Stimulated activated CD4-positive, alpha-beta T cell treated with anti-CD3 and anti-CD28 coated beads, Interleukin-4, amount 100 ng/mL, for 48 hours (primary cell): ENCODE data around the gene SEPTIN2.
A peak's percentile ranks its signal among the peaks of the same experiment; 100 is the strongest.
"Not testable (repeated sequence)": the region's sequence is repeated elsewhere in the genome, so short reads cannot be mapped to it uniquely, and the experiment has no call there.

Experiments
- DNase-seq, 2 donors: peaks; one replicate each; pipeline ENCODE4 v3.0.0-alpha.2; 2020; ENCODE audit warnings: low read depth in 2 of 2

Gene SEPTIN2

DNA sequence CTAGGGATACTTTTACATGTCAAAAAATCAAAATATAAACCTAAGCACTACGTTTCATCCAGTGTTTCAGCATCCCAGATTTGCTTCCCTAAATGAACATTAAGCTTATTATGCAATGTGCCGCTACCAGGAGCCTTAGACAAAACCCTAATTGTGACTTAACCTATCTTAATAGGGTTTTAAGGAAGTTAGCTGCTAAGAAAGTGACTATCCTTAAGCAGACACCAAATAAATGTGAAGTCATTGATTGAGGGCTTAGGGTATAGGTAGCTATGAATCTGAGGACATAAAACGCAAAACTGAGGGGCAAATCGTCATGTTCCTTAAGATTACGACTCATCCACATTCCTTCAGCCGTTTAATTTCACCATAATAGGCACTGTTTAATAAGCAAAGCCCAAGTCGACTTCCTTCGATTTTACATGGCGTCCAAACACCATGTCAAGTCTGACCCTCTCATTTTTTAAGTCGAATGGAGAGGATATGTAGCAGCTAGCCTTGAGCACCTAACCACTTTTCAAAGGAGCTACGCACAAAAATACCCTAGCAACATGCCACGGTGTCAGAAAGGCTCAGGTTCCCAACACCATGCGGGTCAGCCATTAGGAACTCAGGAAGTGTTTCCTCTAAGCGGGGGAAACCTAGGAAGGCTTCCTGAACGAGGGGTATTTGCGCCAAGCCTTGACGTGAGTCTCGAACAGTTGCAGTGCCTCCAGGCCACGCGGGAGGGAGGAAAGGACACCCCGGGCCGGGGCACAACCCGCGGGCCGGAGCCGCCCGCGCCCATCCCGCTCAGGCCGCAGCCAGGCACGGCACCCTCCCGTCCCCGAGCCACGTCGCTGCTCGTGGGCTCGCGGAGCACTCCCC, 1.3 kb upstream of the SEPTIN2 start:
- no peak for DNase-seq

DNA sequence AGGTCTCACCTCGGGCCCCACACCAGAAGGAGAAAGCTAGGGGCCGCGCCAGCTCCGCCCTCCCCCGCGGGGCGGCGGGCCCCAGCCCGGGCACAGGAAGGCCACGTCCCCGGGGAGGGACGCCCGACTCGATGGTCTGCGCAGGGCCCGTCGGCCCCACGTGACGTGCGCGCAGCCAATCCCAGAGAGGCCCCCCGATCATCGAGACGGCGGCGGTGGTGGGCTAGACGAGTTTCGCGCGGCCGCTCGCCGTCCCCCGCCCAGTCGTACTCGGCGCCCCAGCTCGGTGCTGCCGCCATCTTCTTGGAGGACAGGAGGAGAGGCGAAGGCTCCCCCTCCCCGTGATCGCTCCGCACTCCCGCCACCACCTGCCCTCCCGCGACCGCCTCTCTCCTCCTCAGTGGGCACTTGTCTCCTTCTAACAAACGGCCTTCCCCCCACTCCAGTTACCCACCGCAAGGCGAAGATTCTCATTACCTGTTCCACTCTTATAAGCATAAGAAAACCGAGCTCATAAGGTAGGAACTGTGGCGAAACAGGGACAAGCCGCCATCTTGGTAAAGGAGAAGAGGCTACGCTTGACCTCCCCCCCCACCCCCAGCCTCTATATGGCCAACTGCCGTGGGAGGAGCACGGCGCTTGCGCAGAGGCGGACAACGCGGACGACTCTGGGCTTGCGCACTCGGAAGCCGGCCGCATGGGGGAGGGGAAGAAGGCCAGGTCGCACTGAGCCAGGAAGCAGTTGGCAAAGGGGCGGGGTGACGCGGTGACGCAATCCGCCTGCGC, 439 bp upstream of the SEPTIN2 start, which contains the start of gene HDLBP:
HDLBP (minus strand) TSS at position 580 of the 786 bp plus-strand sequence. CDS start 48,803 bp downstream, outside the sequence.
- DNase-seq, result peak; percentile 100

DNA sequence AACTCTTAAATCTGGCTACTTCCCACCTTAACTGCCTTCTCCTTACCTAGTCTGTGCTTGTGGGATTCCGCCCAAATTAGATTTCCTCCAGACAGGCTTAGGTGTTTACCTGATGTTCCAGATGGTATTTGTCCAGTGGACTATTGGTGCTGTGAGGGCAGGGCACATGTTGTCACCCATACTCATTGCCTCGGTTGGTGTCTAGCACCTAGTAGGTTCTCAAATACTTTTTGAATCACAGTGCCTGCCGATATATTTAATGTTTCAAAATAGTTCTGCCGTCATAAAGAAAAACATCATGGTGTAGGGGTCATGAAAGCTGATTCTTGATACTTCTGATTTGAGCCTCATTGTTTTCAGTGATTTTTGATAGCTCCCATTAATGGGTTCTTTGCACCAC, 1.1 kb downstream of the SEPTIN2 start:
- no peak for DNase-seq

DNA sequence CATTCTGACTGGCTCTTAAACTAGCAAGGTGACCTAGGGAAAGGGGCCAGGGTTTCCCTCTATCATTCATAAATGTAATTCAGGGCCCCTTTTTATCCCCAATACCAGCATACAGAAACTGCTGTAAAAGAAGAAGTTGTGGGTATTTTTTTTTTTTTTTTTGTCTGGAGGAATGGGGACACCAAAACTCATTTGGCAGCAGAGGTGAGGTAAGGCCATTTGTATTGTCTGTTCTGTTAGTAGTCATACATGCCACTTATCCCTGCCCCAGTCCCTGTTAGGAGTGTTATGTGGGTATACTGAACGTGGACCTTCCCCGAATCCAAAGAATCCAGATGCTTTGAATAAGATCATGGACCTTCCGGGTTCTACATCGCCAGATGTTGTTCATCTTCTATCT, 1.7 kb downstream of the SEPTIN2 start:
- DNase-seq, result no peak

DNA sequence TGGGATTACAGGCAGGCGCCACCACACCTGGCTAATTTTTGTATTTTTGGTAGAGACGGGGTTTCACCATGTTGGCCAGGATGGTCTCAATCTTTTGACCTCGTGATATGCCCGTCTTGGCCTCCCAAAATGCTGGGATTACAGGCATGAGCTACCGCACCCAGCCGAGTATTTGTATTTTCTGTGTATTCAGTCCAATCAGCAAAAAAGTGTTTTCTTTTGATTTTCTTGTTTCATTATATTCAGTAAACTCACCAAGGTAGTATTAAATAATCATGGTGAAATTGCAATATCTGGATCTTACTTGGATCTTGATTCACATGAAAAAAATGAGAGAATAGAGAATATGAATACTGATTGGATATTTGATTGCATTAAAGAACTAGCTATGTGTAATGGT, 3.1 kb downstream of the SEPTIN2 start:
- not testable (repeated sequence) for DNase-seq

DNA sequence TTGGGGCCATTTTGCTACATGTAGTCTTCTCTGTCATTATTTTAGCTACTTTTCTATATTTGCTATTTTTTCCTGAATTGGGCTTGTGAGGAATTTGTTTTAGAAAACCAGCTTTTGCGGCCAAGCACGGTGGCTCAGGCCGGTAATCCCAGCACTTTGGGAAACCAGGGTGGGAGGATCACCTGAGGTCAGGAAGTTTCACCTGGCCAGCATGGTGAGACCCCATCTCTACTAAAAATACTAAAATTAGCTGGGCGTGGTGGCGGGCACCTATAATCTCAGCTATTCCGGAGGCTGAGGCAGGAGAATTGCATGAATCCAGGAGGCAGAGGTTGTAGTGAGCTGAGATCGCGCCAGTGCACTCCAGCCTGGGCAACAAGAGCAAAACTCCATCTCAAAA, 4.7 kb downstream of the SEPTIN2 start:
- no peak for DNase-seq

DNA sequence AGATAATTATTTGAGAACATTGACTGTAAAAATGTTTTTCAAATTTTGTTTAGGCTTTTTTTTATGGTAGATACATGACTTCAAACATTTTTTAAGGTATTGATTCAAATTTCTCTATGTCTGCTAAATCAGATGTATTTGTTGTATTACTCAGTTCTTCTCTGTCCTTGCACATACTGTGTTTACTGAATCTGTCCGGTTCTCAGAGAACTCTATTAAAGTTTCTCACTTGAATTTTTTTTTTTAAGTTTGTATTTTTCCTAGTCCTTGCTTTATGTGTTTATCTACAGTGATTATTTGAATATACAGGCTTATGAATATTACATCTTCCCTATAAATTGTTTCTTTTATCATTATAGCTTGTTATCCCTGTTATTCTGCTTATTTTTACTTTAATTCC, 5.3 kb downstream of the SEPTIN2 start:
- no peak for DNase-seq

DNA sequence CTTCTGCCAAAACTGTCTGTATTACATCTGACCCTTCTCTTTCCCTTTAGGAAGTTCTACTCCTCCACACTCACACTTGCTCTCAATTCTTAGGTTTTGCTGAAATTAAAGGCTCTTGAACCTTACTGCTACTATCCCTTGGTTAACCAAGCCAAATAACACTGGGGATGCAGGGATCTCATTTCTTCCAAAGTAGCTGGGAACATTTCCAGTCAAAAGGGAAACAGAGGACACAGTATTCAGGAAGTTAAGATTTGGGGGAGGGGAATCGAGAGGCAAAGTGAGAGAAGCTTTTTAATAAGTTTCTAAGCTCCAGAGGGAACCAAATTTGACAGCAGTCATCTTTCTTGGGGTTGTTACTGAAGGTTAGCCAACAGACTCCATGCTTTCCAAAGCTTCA, 6.2 kb downstream of the SEPTIN2 start:
- no peak for DNase-seq

DNA sequence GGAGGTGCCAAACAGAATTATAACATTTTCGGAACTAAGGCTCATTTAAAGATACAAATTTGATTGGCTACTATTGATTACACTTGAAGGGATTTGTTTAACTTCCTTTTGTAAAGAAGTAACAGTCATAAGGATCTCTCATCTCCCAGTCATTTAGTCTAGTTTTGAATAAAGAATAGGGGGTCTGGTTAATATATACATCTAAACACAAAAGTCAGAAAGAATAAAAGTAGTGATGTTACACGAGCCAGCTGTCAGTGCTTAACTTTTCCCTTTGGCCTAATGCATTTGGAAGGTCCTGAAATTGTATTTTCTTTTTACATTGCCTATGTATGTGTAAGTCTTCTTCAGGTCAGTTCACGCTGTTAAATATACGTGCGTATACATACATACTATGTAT, 8.1 kb downstream of the SEPTIN2 start:
- DNase-seq, result no peak

DNA sequence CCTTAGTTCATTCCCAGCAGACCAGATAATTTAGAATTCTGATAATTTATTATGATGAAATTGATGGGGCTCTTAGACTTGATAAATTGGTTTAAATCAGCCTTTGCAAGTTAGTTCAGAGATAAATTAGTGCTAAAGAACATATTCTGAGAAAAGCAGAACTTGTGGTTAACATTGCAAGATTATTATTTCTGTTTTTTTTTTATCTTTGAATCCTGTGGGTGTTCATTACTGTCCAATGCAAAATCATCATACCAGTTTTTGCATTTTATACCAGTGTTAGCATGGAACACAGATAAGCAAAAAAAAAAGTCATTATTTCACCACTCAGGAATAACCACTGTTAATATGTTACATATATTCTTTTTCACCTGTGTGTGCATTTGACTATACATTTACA, 9.1 kb downstream of the SEPTIN2 start:
- DNase-seq, result no peak

DNA sequence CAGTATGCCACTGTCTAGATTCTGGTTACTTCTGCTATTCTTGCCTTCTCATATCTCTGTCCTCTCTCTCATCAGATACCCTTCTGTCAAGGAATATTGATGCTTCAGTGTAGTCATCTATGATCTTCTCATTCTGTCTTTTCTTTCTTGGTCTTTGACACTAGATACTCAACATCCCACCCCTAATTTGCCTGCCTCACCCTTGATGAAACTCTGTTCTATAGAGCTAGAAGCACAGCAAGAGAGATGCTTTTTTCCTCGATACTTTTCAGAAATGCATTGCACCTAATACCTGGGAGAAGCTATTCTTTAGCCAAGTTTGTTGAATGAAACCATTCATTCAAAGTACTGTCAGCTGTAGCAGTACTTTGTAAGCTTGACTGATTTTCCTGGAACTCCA, 9.5 kb downstream of the SEPTIN2 start:
- DNase-seq, result no peak

DNA sequence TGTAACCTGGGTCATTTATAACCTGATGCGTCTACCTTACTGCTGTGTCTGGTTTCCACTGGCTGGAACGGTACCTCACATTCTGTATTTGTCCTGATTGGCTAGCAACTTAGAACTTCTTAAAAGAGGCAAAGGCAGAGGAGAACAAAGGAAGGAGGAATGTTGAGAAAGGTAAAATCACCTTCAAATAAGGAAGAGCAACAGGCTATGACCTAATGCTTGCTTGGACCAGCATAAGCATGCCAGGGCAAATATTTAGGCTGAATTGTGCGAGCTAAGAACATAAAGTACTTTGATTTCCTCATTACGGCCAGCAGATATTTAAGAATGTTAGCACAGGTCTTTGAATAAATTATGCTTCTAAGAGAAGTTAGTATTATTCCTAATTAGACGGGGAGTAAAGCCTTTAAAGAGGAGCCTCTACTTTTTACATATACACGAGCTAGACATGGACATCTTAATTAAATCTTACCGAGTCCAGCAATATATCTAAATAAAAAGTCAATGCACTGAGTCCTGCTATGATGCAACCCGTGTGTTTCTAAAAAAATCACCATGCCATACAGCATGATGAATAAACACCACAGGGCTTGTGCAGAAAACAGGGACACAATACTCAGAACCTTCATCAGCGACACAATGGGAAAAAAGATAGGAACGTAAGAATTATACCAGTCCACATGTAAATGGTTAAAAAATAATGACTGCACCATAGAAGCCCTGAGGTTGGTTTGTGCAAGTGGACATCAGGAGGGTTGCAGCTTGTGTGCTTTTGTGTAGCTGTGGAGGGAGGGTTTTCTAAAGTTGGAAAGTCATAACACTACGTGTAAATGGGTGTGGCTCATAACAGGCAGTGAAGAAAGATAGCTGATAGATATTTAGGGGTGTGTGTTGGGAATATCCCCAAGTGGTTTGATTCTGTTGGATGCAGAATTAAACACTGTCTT, 14.2 kb downstream of the SEPTIN2 start:
- DNase-seq, result no peak

DNA sequence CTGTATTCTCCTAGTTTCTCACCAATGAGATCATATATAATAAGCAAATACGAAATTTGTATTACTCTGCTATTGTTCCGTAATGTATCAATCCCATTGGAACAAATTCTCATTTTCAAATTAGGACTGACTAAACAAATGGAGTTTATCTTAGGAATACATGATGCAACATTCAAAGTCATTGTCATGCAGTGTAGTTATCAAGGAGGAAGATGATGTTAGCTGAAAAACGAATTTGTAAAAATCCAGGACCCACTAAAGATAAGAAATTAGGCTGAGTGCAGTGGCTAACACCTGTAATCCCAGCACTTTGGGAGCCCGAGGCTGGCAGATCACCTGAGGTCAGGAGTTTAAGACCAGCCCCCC, 14.9 kb downstream of the SEPTIN2 start:
- DNase-seq, result no peak

DNA sequence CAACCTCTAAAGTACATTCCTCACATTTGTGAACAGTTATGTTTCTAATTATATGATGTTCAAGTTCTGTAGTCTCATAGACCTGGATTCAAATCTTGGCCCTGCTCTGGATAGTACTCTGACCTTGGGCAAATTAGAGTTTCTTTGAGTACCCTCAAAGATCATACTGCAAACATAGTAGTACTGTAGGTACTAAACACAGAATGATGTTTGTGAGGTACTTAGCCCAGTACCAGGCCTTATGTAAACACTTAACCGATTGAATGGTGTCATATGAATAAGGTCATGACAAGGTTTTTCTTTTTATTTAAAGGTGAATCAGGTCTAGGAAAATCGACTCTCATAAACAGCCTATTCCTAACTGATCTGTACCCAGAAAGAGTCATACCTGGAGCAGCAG, 19.1 kb downstream of the SEPTIN2 start:
- no peak for DNase-seq

DNA sequence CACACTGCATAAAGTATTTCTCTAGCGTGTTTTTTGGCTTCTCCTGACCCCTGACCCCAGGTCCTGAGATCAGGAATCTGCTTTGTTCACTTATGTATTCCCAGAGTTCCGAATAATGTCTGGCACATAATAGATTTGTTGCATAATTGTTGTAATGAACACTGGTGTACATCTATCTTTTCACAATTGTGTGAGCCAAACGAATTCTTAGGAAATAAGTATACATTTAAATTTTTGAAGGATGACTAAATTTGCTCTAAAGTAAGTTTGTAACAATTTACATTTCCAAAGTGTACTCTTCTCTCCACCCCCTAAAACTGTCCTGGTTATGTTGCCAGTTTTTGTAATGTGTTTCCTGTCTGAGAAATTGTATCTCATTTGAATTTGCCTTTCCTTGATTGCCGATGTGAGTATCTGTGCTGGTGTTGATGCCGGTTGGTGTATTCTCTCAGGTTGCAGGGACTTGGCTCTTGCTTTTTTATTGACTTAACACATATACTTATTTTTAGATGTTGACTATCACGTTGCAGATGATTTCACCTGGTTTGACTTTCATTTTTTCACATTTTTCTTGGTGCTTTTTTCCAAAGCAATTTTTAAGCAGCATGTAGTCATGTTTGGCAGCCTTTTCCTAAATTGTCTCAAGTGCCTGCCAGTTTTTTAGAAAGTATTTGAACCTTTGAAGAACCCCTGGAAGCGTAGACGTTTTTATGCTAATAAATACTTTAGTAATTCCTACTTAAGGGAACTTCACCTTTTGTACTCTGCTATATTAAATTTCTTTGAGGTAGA, 24.3 kb downstream of the SEPTIN2 start:
- no peak for DNase-seq

DNA sequence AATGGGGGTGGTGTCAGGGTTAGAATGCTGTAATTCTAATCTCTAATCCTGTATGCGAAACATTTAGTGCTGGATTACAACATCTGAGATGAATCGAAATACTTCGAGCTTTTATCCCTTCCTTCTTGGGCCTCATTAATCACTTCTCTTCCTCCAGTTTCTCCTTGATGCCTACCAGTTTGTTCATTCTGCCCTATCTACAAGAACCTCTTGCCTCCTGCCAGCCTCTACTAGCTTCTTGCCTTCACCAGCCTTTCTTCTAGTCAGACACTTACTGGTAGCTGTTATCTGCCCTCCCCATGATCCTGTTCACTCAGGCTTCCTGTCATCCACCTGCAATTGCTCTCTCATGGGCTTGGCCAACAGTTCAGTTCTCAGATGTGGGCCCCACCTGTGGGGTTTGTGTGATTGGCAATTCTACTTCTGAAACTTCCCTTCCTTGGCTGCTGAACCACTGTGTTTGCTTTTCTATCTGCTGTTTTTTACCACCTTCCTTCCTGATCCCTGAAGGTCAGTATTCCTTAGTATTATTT, 25.0 kb downstream of the SEPTIN2 start:
- no peak for DNase-seq

DNA sequence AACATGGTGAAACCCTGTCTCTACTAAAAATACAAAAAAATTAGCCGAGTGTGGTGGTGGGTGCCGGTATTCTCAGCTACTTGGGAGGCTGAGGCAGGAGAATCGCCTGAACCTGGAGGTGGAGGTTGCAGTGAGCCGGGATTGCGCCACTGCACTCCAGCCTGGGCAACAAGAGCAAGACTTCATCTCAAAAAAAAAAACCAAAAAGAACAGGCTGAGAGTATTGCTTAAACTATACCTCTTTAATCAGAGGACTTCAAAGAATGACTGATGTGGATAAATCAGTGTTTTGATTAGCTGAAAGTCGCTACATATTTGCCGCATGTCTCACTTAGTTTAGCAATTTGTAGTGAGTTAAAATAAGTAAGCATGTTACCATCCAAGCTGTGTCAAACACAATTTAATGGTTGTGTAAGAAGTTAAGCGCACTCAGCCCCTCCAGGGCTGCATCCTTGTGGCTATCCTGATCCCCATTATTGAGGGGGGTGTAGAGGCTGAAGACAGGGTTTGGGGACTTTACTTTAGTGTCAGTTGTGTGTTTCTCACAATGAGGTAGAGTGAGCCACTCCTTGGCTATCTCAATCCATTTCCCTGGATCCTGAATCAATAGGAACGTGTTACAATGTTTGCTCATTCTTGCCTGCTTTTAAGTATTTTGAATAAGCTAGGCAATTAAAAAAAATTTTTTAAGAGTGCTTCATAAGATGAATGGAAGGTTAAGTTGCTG, 29.4 kb downstream of the SEPTIN2 start:
- DNase-seq, result no peak

DNA sequence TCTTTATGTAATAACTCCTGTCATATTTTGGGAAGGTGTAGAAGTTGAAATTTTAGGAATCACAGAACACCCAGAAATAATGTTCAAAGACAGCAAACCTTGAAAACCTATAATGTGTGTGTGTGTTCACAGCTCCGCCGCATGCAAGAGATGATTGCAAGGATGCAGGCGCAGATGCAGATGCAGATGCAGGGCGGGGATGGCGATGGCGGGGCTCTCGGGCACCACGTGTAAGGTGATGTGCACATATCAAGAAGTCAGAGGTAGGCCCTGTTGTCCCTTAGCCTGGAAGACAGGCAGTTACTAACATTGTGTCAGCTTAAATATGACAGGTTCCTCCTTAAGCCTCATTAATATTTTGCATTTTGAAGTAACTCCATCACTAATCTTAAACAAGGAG, 34.2 kb downstream of the SEPTIN2 start:
- DNase-seq, result no peak

DNA sequence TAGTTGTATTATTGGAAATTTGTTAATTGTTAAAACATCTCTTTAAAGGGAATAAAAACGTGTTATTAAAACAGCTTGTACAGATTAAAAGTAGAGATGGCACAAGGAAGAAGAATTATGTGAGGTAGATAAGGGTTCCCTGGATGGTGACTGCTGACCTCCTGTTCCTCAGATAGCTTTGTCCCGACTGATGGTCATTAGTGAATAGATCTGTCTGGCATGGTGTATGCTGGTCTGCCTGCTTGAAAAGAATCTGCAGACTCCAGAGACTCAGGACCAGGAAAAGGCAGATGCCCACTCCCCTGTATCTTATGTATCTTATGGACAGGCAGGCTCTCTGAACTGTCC, 34.8 kb downstream of the SEPTIN2 start:
- DNase-seq, result no peak
